H9 (cell line): Measurements from ENCODE around the gene LPCAT1. TPM values are rescaled to one million over a fixed set of nuclear protein-coding genes. Genes with fewer than 3 reads are reported as not detected.

Source experiments
- DNase-seq: peaks from one replicate; pipeline ENCODE4 v3.0.0-alpha.2; 2017
- H2AFZ ChIP-seq: one replicate; pipeline ENCODE4 v1.6.1; 2013; ENCODE audit warnings: mild to moderate bottlenecking, low read length, control low read depth, moderate library complexity
- H2AK5ac ChIP-seq: 2 replicates; pipeline ENCODE4 v1.6.1; 2013; ENCODE audit warnings: low read length, control low read depth, mixed read lengths; ENCODE audit not compliant: insufficient read length
- H2BK120ac ChIP-seq: one replicate; pipeline ENCODE4 v1.6.1; 2013; ENCODE audit warnings: low read depth, mild to moderate bottlenecking, low read length, control low read depth, inconsistent platforms; ENCODE audit not compliant: poor library complexity, severe bottlenecking
- H2BK12ac ChIP-seq: 2 replicates; pipeline ENCODE4 v1.6.1; 2013; ENCODE audit warnings: low read length, control low read depth, mixed read lengths, low read depth; ENCODE audit not compliant: insufficient read length
- H2BK15ac ChIP-seq: 2 replicates; pipeline ENCODE4 v1.6.1; 2013; ENCODE audit warnings: low read depth, low read length, control low read depth
- H2BK20ac ChIP-seq: one replicate; pipeline ENCODE4 v1.6.1; 2013; ENCODE audit warnings: low read depth, mild to moderate bottlenecking, low read length, control low read depth, inconsistent platforms; ENCODE audit not compliant: poor library complexity, severe bottlenecking
- H2BK5ac ChIP-seq: 2 replicates; pipeline ENCODE4 v1.6.1; 2013; ENCODE audit warnings: low read length, control low read depth, mixed read lengths; ENCODE audit not compliant: insufficient read length
- H3K14ac ChIP-seq: 2 replicates; pipeline ENCODE4 v1.6.1; 2013; ENCODE audit warnings: low read length, control low read depth; ENCODE audit not compliant: insufficient read depth
- H3K18ac ChIP-seq: 2 replicates; pipeline ENCODE4 v1.6.1; 2013; ENCODE audit warnings: low read depth, mild to moderate bottlenecking, mixed read lengths, low read length, control low read depth; ENCODE audit not compliant: insufficient read length
- H3K23ac ChIP-seq: 2 replicates; pipeline ENCODE4 v1.6.1; 2013; ENCODE audit warnings: low read length, control low read depth, mixed read lengths, low read depth; ENCODE audit not compliant: insufficient read length
- H3K23me2 ChIP-seq: 2 replicates; pipeline ENCODE4 v1.6.1; 2013; ENCODE audit warnings: low read depth, mild to moderate bottlenecking, mixed read lengths, low read length, control low read depth; ENCODE audit not compliant: insufficient read length, poor library complexity, severe bottlenecking
- H3K27ac ChIP-seq: 2 replicates; pipeline ENCODE4 v1.5.1; 2013; ENCODE audit warnings: low read length, control low read depth, mixed read lengths, low read depth; ENCODE audit not compliant: insufficient read length
- H3K27me3 ChIP-seq: 2 replicates; pipeline ENCODE4 v1.6.1; 2013; ENCODE audit warnings: low read length, control low read depth, inconsistent platforms; ENCODE audit not compliant: insufficient read depth
- H3K4ac ChIP-seq: 2 replicates; pipeline ENCODE4 v1.6.1; 2013; ENCODE audit warnings: low read depth, mild to moderate bottlenecking, control low read depth, inconsistent platforms, low read length, moderate library complexity
- H3K4me1 ChIP-seq: 2 replicates; pipeline ENCODE4 v1.6.1; 2013; ENCODE audit warnings: low read length, control low read depth, inconsistent platforms; ENCODE audit not compliant: insufficient read depth
- H3K4me2 ChIP-seq: 2 replicates; pipeline ENCODE4 v1.6.1; 2013; ENCODE audit warnings: low read length, control low read depth, mixed read lengths; ENCODE audit not compliant: insufficient read length, insufficient read depth
- H3K56ac ChIP-seq: 2 replicates; pipeline ENCODE4 v1.6.1; 2013; ENCODE audit warnings: low read depth, mild to moderate bottlenecking, mixed read lengths, low read length, control low read depth; ENCODE audit not compliant: insufficient read length
- H3K79me1 ChIP-seq: 2 replicates; pipeline ENCODE4 v1.6.1; 2013; ENCODE audit warnings: low read depth, mild to moderate bottlenecking, moderate library complexity, low read length, control low read depth, inconsistent platforms; ENCODE audit not compliant: insufficient read depth, poor library complexity, severe bottlenecking
- H3K79me2 ChIP-seq: 2 replicates; pipeline ENCODE4 v1.6.1; 2013; ENCODE audit warnings: low read length, control low read depth, inconsistent platforms; ENCODE audit not compliant: insufficient read depth
- H3K9ac ChIP-seq: 2 replicates; pipeline ENCODE4 v1.6.1; 2013; ENCODE audit warnings: low read length, control low read depth, mixed read lengths; ENCODE audit not compliant: insufficient read length; ENCODE audit errors: extremely low read depth
- H3K9me3 ChIP-seq: one replicate; pipeline ENCODE4 v1.6.1; 2013; ENCODE audit warnings: low read depth, low read length, inconsistent platforms; ENCODE audit not compliant: control insufficient read depth
- H3T11ph ChIP-seq: one replicate; pipeline ENCODE4 v1.6.1; 2013; ENCODE audit warnings: mild to moderate bottlenecking, low read length, control low read depth, inconsistent platforms
- H4K20me1 ChIP-seq: one replicate; pipeline ENCODE4 v1.6.1; 2013; ENCODE audit not compliant: control insufficient read depth, insufficient read length, insufficient read depth
- H4K5ac ChIP-seq: 2 replicates; pipeline ENCODE4 v1.6.1; 2013; ENCODE audit warnings: low read depth, mild to moderate bottlenecking, mixed read lengths, low read length, control low read depth; ENCODE audit not compliant: insufficient read length
- H4K8ac ChIP-seq: replicated peaks from 2 replicates; pipeline ENCODE4 v1.6.1; 2013; ENCODE audit warnings: low read length, control low read depth, mixed read lengths, low read depth; ENCODE audit not compliant: insufficient read length
- H4K91ac ChIP-seq: 2 replicates; pipeline ENCODE4 v1.6.1; 2013; ENCODE audit warnings: low read depth, mild to moderate bottlenecking, moderate library complexity, mixed read lengths, low read length, control low read depth; ENCODE audit not compliant: insufficient read length
- H3K27ac Mint-ChIP-seq, 3 experiments: 2 replicates in 2 of 3; 3 replicates in 1 of 3; pipeline ENCODE4 v1.8.0; 2020 to 2021; ENCODE audit warnings: mixed read lengths in 3 of 3, mild to moderate bottlenecking in 1 of 3, moderate library complexity in 1 of 3
- H3K27me3 Mint-ChIP-seq: 2 replicates; pipeline ENCODE4 v1.8.0; 2021; ENCODE audit warnings: low read depth, mild to moderate bottlenecking, moderate library complexity, mixed read lengths
- H3K36me3 Mint-ChIP-seq, 3 experiments: 2 replicates in 2 of 3; 3 replicates in 1 of 3; pipeline ENCODE4 v1.8.0; 2020 to 2021; ENCODE audit warnings: low read depth in 3 of 3, mixed read lengths in 3 of 3; ENCODE audit not compliant: insufficient read depth in 1 of 3
- H3K4me1 Mint-ChIP-seq, 2 experiments: 2 replicates each; pipeline ENCODE4 v1.8.0; 2020; ENCODE audit warnings: mixed read lengths in 2 of 2
- H3K4me3 Mint-ChIP-seq, 2 experiments: 2 replicates in 1 of 2; 3 replicates in 1 of 2; pipeline ENCODE4 v1.8.0; 2020 to 2021; ENCODE audit warnings: mild to moderate bottlenecking in 2 of 2, mixed read lengths in 2 of 2, moderate library complexity in 1 of 2
- H3K9me3 Mint-ChIP-seq, 2 experiments: 2 replicates in 1 of 2; 3 replicates in 1 of 2; pipeline ENCODE4 v1.8.0; 2020; ENCODE audit warnings: mild to moderate bottlenecking in 2 of 2, mixed read lengths in 2 of 2, moderate library complexity in 1 of 2
- CTCF ChIP-seq: fragments of 200-600 bp; sonication (generic); conservative IDR thresholded peaks from 3 replicates; pipeline ENCODE4 v1.8.0; 2021; ENCODE audit warnings: antibody characterized with exemption, mild to moderate bottlenecking
- WGBS: extraction: QIAGEN DNeasy Blood & Tissue Kit; methylation state at CpG from one replicate; pipeline ENCODE4 v1.1.7; 2013; ENCODE audit warnings: missing lambda C conversion rate, low lambda C conversion rate, mixed read lengths; ENCODE audit not compliant: insufficient read length; ENCODE audit errors: extremely low coverage; 5-methylcytosine and 5-hydroxymethylcytosine counted together
- total RNA-seq: library from RNA; stranded (reverse); gene quantifications from 2 replicates; pipeline ENCODE4 v1.2.1, GENCODE V29; 2021

LPCAT1 gene
- total RNA-seq, 1 experiment from 2014 or later: 231 TPM

- Histone ChIP-seq H3K56ac (no peak overlapping the region), H3K23me2 (peaks cover 4% of the 10 kb centered on the region), H4K8ac (no peak overlapping the region), H2BK12ac (no peak overlapping the region), H2AK5ac (no peak overlapping the region), H3K23ac (no peak overlapping the region), H3K4me1 (peaks cover 3% of the 10 kb centered on the region; the same call in 1 of the 2 replicates), H2BK15ac (no peak overlapping the region), H3K4ac (no peak overlapping the region), H3T11ph (no peak overlapping the region), H3K27me3 (no peaks in the 10 kb centered on the region), H4K91ac (no peak overlapping the region), H3K9ac (no peak overlapping the region), H2BK120ac (no peak overlapping the region), H2BK5ac (no peak overlapping the region), H3K27ac (no peak overlapping the region), H3K9me3 (no peaks in the 10 kb centered on the region), H3K79me1 (no peaks in the 10 kb centered on the region), H3K79me2 (no peaks in the 10 kb centered on the region), H2BK20ac (no peak overlapping the region), H4K20me1 (no peaks in the 10 kb centered on the region), H2AFZ (no peak overlapping the region), H3K4me2 (no peak overlapping the region), H3K14ac (no peak overlapping the region), H3K18ac (no peak overlapping the region), H4K5ac (no peak overlapping the region)
- H3K4me1 Mint-ChIP-seq: peaks cover 14 to 20% of the 10 kb centered on the region in 2 experiments
- TF ChIP-seq CTCF: no peak
- H3K27me3 Mint-ChIP-seq: peaks cover 10% of the 10 kb centered on the region
- no peaks in the 10 kb centered on the region; a peak in 1 of 7 replicates for H3K36me3 Mint-ChIP-seq
- 0 out of 7 replicates have a peak overlapping the region, but pooled peaks of 1 of the 3 experiments have one; percentile 54 for H3K27ac Mint-ChIP-seq
- peaks cover 3% of the 10 kb centered on the region in 2 experiments; a peak in 4 of 5 replicates for H3K9me3 Mint-ChIP-seq
- DNase-seq: no peak
- WGBS: no CpG with 5 or more reads among the region's 12 CpGs
- no peak overlapping the region; a peak in 1 of 5 replicates for H3K4me3 Mint-ChIP-seq
Observed at GRCh38 chr5:1416856-1417469, 106.8 kb downstream of the LPCAT1 start.
